UCSD-AML1 (cell line): ENCODE results near the gene CAV3.
"Not testable (repeated sequence)": the region's sequence is repeated elsewhere in the genome, so short reads cannot be mapped to it uniquely, and the experiment has no call there.

Experiments
- DNase-seq: peaks from one replicate; lab custom pipeline; 2025; ENCODE audit not compliant: unreplicated experiment; lab: John Stamatoyannopoulos, UW

Gene CAV3

GRCh38 chr3:8733332-8734094 is at the start of gene CAV3:
Gene CAV3 (plus strand): TSS chr3:8733802. CDS start chr3:8733877, 75 bp downstream.
- no peak for DNase-seq

GRCh38 chr3:8684992-8685391 is 48.6 kb upstream of the CAV3 start:
- not testable (repeated sequence) for DNase-seq

GRCh38 chr3:8691295-8691694 is 42.3 kb upstream of the CAV3 start:
- DNase-seq: not testable (repeated sequence)

DNA sequence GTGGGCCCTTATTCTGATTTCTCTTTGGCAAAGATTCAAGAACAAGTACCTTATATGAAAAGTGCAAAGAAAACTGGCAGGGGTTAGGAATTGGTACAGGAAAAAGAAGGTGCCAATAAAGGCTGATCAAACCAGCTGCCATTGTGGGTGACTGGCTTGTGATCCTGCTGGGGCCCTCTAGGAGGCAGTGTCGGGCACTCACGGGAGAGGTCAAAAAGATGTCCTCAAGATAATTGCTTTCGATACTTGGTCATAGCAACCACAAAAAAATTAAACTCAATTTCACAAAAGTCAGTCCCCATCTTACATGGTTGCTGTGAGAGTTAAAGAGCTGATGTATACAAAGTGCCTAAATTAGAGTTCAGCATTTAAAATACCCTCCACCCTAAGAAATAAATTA is 31.0 kb upstream of the CAV3 start:
- no peak for DNase-seq

- DNase-seq: no peak
Observed at GRCh38 chr3:8705575-8705974, 28.0 kb upstream of the CAV3 start.

GRCh38 chr3:8709287-8709686 is 24.3 kb upstream of the CAV3 start:
- no peak for DNase-seq

DNA sequence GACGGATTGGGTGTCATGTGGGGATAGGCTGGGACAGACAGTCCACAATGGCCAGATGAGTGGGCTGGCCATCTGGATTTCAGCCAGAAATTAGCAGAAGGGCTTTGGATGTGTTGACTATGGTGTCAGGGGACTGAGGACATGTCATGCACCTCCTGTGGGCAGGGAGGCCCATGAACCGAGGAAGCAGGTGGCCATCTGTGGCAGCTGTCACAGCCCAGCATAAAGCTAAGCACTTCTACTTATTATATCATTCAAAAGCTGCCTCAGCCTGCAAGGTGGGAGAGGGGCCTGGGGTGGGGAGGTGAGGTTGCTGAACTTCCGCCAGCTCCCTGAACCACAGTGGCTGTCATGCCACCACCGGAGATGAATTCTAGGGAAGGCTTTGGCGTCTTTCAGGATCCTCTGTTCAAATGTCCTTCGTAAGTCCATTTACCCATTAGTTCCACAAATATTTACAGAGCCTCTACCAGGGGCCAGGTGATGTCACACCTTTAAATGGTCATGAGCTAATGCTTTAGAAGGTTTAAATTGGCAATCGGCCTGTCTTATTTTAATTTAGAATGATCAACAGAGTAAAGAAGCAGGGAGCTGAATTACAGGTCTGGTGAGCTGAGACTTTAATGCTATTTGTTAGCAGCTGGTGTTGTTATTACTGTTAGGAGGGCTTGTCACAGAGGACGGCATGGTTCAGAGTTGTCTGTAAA is 23.6 kb upstream of the CAV3 start:
- no peak for DNase-seq

DNA sequence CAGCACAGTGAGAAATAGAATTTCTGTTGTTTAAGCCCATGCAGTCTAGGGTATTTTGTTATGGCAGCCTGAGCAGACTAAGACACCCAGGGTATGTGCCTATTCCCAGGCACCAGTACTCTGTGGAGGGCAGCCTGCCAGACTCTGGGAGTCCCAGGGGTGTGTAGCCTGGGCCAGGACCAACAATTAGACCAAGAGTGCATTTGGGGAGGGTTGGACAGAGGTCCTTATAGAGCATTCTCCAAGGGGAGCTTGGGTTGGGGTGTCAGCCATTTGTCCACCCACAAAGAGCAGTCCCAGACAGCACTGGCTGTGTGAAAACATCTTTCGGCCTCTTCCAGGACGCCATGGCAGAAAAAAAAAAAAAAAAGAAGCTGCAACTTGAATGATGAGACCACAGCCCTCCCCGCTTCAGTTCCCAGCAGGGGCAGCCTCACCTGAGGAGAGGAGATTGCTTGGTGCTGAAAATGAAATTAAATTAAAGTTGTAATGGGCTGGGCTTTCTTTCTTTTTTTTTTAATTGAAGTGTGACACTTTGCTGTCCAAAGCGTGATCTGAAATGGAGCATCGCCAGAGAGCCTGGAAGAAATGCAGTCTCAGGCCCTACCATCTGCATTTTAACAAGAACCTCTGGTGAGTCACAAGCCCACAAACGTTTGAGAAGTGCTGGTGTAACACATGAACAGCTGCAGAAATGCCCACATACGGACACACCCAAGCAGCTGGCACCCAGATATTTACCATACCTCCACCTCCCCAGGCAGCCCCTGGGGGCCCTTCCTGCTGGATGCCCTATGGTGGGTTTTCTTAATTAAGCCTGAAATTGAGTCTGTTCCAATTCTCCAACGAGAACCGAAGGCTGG is 21.3 kb upstream of the CAV3 start:
- no peak for DNase-seq

DNA sequence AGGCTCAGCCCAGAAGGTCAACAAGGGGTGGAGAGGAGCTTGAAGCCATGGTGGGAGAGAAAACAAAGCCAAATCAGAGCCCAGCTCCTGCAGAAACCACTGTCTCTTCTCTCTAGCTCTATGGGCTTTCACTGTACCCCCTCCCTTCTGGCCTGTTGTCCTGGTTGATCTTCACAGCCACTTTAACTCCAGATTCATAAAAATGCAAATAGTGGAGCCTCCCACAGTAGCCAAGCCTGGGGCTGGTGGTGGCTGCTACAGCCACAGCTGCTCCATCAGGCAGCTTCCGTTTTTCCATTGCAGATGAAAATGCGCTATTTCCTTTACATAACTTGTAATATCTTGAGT is 20.7 kb upstream of the CAV3 start:
- DNase-seq: no peak

DNA sequence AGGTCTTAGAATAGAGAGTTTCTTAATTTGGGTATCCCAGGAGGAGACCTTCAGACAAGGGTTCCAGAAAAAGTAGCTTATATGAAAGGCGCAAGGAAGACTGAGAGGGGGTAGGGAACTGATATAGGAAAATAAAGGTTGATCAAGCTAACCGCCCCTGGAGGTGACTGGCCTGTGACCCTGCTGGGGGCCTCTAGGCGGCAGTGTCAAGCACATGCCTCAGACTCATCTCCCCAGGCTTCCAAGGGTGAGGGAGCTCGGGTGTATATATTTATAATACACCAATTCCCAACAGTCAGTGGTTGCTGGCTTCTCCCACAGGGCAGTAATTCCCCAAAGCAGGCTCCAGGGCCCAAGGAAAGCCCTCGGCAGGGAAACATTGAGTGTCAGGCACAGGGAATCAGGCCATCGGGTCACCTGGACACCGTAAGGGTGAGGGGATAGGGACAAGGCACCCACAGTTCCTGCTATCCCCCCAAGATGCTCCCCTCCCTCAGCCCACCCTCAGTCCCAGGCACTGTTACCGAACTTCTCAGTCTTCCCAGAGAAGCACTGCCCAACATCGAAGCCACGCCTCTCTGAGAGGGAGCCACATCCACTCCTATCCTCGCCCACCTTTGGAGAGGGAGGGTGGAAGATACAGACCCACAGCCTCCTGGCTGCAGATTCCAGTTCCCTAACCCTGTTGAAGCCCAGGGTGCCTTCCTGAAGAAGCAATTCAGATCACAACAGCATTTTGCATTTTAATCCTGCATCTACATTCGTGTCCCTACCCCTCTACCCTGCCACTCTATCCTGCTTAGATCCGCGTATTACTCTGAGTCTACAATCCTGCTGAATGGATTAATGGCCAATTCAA is 19.5 kb upstream of the CAV3 start:
- DNase-seq: no peak

DNA sequence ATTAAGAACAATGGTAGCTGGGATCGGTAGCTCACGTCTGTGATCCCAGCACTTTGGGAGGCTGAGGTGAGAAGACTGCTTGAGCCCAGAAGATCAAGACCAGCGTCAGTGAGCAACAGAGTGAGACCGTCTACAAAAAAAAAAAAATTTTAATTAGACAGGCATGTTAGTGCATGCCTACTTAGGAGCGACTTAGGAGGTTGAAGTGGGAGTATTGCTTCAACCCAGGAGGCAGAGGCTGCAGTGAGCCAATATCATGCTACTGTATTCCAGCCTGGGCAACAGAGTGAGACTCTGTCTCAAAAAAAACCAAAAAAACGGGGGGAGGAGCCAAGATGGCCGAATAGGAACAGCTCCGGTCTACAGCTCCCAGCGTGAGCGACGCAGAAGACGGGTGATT is 17.8 kb upstream of the CAV3 start:
- DNase-seq: not testable (repeated sequence)

DNA sequence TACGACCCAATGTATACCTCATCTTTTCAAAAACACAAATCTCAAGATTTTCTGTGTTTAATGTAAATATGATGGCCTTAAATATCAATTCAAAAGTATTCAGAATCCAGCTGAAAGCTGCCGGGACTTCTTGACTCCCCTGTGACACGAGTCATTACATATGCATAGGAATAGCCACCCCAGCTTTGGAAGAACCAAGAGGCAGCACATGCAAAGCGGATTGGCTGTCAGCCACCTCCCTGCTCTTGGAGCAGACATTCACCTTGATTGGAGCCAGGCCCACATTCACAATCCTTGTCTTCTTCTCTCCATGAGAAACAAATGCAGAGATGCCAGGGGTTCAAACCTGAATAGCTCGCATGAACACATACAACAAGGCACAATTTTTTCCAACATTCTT is 10.8 kb upstream of the CAV3 start:
- no peak for DNase-seq

GRCh38 chr3:8723612-8724011 is 10.0 kb upstream of the CAV3 start:
- DNase-seq: no peak

GRCh38 chr3:8724108-8724752 is 9.4 kb upstream of the CAV3 start:
- DNase-seq: no peak

- DNase-seq: no peak
Observed at GRCh38 chr3:8727605-8728512, 5.7 kb upstream of the CAV3 start.

- no peak for DNase-seq
Observed at GRCh38 chr3:8729479-8729878, 4.1 kb upstream of the CAV3 start.

DNA sequence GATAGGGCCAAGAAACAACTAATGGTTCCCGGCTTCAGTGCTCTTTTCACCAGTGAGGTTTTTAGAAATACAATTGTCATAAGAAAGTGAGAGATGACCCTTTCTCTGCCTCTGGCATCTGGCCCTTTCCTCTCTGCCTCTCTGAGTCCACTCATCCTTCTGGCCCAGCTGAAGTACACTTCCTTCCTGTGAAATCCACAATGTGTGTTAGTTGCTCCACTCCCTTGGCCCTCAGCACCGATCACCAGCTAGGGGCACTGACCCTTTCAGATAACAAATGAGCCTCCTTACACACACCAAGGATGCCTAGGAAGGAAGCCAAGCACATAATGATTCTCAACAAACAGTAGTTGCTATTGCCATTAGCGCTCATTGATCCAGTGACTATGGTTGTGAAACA is 2.9 kb upstream of the CAV3 start:
- no peak for DNase-seq

- DNase-seq: no peak
Observed at GRCh38 chr3:8732413-8732812, 1.2 kb upstream of the CAV3 start.

DNA sequence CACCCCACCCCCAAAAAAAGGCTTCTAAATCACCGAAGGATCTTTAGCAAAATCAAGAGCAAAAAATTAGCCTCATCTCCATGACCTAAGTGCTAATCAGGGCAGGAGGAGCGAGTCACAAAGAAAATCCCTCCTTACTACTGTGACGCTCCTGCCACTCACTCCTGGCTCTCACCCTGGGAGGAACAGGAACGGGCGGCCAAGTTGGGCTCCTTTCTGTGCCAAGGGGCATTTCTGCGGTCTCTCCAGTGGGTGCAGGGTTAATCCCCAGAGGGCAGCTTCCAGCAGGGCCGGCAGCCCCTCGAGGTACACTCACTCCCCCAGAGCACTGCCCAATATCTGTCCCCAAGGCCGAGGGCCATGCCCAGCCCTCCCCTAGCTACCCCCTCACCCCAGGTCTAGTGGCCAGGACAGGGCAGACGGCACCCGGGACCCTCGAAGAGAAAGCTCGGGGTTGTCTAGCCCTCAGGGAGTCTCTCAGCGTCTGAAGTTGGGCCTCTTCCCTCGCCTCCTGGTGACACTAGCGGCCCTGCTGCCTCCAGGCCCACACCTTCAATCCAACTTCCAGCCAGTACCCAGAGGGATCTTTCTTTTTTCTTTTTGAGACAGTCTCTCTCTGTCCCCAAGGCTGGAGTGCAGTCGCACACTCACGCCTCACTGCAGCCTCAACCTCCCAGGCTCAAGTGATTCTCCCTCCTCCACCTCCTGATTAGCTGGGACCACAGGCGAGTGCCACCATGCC is 706 bp downstream of the CAV3 start:
- no peak for DNase-seq
